HUDEP-2 (cell line): ENCODE results near the gene GALNT18.
A peak's percentile ranks its signal among the peaks of the same experiment; 100 is the strongest.

ENCODE experiments used
- DNase-seq, 76 experiments: peaks; one replicate each; lab custom pipeline; 2025; ENCODE audit not compliant: unreplicated experiment in 76 of 76; lab: John Stamatoyannopoulos, UW

The GALNT18 gene

DNA sequence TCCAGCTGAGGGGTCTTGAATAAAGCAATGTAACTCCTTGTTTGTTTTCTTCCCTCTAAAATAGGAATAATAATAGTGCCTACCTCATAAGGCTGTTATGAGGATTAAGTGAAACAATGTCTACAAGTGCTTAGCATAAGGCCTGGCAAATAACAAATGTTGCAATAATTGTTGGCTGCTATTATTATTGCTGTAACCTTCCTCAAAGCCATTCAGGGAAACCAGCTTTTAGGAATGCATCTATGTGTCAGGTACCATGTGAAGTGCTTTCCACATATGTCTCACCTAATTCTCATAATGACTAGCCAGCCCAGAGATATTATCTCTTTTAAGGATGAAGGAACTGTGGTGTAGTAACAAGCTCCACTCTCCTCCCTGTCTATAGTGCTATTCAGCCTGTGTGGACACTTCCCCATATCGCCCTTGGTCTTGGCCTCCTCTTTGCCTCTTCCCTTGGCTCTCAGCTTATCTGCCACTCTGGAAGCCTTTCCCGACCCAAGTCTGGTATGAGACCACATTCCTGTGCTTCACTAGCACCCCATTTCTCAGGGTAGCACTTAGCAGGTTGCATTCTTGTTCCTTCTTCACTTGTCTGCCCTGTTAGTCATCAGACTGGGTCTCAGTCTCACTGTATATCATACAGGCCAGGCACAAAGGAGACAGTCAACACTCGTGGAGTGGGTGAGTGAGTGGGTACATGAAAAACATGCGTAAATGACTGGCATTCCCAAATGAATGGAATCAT lies 292.6 kb downstream of the GALNT18 start:
- DNase-seq, result no peak

DNA sequence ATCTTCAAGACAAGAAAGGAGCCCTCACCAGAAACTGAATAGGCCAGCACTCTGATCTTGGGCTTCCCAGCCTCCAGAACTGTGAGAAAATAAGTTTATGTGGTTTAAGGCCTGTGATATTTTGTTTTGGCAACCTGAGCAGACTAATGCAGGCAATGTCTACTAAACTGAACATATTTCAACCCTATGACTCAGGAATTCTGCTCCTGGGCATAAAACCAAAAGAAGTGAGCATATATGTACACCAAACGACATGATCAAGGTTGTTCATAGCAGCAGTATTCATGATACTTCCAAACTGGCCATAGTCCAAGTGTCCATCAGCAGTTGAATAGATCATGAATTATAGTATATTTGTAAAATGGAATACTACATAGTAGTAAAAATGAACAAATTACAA lies 297.7 kb downstream of the GALNT18 start:
- no peak for DNase-seq

DNA sequence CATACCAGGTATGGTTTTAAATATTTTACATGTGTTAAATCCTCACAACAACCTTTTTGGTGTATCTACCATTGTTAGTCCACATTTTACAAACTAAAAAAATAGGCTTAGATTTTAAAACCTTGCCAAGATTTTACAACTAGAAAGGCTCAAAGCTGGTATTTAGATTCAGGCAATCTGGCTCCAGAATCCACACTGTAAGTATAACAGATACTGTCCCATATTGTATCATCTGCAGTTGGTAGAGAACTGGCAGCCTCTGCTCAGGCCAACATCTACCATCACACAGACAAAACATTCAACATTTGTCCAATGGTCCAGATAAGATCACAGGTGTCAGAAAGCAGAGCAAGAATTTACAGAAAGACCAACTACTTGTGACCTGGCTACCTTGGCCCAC lies 299.7 kb downstream of the GALNT18 start:
- DNase-seq, result no peak

DNA sequence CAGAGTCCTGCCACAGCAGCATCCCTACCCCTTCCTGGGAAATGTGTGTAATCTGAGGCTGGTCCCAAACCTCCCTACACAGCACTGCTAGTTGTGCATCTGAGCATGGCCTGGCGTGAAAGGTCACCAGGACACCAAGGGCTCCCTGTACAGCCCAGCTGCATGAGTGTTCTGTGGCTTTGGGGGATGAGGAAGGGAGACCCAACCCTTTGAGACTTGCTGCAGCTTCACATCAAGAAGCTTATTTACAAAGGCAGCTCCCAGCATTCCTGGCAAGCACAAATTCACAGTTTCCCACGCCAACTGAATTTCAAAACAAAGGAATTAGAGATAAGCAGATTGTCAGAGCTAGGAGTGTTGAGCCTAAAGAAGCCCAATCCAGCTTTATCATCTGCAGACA lies 301.0 kb downstream of the GALNT18 start:
- no peak for DNase-seq

DNA sequence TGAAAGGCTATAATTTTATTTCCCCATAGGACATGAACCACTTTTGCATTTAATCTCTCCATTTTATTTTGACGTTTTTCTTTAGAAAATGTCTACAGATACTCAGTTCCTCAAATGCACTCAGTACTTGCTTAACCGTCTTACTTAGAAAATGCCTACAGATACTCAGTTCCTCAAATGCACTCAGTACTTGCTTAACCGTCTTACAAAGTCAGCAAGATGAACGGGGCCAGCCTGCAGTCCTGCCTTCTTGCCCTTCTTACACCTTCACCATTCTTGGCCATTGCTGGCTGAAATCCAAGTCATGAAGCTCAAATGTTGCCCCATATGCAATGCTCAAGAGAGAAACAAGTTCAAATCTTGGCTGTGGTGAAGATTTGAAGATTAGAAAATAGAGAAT lies 302.8 kb downstream of the GALNT18 start:
- DNase-seq, result no peak

DNA sequence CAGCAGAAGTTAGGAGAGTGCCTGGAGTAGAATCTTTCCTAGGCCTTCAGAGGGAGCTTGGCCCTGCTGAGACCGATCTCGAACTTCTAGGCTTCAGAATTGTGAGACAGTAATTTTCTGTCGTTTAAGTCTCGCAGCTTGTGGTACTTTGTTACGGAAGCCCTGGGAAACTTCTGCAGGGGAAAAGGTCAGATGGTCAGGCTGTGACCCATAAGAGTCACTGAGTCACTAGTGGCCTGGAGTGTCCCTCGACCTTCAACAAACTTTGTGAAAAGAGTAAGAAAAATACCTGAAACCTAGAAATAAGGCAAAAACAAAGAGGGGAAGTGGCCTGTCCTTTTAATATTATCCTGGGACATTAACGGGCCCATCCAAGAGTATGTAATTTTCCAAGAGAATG lies 303.3 kb downstream of the GALNT18 start:
- no peak for DNase-seq

DNA sequence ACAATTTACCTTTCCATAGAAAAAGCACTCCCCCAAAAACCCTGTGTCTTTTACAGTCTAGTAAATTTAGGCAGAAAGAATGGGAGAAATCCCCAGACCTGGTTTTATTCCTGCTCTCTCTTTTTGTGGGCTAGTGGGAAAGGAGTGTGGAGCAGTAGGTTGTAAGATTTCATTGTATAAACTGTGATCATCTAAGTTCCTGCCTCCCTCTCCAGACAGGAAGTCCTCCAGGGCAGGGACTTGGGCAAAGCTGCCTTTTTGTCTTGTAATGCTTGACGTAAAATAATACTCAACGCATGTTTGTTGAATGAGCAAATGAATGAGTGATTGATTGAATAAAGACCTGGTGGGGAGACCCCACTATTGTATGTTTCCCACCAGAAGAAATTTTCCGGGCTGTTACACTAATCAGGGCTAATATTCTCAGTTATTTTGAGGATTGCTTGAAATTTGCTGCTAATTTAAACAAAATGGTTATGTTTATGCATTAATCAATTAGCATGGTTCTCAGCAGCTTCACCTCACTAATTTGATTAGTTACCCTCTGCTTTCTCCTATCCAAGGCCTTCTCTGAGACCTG lies 305.1 kb downstream of the GALNT18 start:
- no peak for DNase-seq

DNA sequence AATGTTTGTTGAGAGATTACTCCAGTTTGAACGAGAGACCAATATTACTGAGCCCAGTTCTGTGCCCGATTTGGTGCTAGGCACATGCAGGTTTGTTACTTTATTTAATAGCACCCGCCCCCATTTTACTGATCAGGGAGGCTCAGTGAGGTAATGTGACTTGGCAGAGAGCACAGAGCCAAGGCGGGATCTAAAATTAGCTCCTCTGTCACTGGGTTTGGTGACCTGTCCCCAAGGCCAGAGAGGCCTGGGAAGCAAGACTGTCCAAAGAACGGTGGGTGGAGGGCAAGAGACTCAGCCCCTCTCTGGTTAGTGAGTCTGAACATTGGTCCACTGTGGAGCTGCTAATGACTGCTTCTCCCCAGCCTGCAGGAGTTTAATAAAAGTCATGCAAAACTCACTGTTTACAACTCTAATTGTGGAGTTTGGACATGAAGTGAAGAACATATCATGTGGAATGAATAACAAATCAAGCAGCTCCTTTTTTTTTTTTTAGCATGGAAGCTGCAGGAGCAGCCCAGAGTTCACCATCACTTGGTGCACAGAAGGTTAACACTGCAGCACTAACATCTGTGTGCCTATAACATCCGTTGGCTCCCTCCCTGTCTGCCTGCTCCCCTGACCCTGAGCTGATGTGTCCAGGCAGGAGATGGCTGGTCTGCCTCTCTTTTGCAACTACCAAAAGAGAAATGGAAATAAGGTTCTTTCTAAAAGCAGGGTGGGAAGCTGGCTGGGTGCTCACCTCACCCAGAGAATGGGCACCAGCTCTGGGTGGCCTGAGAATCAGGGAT lies 307.7 kb downstream of the GALNT18 start:
- no peak for DNase-seq

DNA sequence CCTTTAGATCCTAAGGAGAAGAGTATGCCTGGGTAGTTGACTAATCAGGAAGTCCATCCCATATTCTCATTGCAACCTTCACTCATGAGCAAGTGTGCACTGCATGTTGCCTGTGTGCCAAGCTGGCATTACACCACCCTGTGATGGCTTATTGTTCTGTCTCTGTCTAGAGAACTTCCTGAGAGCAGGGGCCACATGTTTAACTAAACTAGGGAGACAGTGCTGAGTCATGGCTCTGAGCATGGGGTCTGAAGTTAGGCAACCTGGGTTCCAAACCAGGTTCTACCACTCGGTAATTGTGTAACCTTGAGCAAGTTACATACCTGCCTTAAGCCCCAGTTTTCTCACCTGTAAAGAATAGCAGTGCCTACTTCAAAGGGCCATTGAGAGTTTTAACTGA lies 308.4 kb downstream of the GALNT18 start:
- DNase-seq, result no peak

DNA sequence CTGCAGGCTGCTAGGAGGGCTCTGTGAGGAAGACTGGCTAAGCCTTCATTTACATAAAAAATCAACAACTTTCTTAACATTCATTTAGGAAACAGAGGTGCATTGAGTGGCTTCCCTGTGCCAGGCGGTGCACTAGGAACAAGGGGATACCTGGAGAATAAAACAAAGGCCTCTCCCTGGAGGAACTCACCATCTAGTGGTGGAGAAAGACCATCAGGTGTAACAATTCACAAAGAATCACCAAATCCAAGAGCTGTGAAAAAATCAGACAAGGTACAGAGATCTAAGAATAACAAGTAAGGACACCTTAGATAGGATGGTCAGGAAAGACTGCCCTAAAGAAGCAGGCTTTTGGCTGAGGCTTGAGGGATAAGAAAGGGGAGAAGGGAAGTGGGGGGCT lies 309.1 kb downstream of the GALNT18 start:
- DNase-seq, result no peak

DNA sequence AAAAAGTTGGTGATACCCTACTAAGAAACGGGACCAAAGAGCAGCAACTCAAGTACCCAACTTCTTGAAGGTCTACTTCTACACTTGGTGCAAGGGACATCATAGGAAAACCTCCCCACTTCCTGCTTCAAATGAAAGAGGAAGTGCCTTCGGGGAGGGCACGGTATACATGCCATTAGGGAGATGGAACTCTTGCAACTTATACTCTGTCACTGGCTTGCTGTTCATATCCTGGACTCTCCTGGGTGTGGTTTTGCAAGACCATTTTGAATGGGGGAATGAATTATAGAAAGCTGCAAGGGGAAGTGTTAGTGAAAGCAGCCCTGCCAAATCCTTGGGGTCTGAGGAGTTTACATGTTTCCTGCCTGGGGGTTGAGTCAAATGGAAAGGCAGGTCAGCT lies 310.6 kb downstream of the GALNT18 start:
- DNase-seq, result no peak

DNA sequence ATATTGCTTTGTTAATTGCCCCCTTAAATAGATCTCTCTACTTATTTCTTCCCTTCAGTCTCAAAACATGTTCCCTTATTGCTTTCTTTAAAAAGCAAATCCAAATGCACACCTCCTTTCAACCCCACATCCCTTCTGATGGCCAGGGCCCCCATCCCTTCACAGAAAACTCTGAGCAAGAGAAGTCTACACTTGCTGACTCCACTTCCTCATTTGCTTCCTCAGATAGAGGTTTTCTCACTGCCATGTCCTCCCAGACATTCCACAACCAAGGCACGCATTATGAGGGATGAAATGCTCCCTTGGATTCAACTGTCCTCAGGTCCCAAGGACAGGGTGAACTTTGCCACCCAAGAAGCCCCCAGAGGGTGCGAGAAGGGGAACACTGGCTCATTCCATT lies 311.9 kb downstream of the GALNT18 start:
- DNase-seq, result no peak

DNA sequence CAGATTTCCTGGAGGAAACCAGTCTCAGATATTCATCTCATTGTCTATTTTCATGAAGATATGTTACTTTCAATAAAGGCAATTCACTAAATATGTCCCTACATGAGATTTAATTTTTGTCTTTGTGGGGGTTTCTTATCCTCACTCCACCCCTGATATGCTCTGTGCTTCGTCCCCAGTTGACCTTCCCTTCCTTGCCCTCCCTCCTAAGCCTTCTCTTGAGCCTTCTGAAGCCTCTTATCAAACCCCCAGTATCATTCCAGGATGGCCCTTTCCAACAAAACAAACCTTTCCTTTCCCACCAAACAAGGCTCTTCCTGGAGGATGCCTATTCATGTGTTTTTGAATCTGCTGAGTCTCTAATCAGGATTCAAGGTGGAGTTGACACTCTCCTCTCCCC lies 313.6 kb downstream of the GALNT18 start:
- DNase-seq, result no peak

DNA sequence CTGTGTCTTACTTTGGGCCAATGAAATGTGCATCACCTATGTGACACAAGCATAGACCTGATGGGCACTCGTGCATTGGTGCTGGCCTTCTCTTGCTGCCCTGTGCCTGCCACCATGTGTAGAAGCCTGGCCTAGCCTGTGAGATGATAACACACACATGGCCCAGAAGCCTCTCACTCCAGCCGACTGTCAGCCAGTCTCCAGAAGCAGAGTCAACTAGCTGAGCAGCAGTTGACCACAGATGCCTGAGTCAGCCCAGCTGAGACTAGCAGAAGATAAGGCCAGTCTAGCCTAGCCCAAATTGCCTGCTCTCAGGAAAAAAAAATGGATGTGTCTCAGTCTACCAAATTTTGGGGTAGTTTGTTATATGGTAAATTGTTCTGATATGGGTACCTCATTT lies 314.9 kb downstream of the GALNT18 start:
- DNase-seq, result peak in 26 of 76 experiments; percentile 2 to 49 (median 22)

DNA sequence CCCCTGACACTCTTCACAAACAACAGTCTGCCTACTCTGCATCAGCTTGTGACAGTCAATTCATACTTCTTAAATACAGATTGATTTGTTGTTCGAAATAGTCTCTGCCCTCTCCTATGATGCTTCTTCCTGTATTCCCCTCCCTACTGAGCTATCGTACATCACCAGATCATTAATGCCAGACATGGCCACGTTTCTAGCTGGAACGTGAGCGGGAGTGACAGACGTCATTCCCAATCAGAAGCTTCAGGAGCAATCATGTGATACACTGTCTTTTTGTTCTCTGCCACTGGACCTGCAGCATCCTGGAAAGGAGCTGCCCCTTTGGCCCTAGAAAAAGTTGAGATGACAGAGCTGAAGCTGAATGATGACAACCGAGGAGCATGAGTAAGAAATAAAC lies 317.3 kb downstream of the GALNT18 start:
- no peak for DNase-seq

DNA sequence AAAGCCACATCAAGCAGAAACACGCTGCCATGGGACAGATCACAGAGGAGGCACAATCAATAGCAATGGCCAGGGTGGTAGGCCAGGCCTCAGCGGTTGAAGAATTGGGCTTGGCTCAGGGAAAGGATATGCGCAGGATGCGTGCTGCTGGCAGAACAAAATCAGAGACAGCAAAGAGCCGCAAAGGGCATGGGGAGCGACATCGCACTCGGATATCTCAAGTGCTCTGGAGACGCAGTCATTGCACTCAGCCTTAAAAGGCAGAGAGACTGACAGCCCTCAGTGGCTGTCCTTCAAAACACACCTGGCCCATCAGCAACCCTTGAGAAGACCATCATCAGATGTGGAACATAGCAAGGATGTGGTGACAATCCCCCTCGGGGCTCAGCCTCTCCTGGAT lies 319.2 kb downstream of the GALNT18 start:
- DNase-seq, result no peak

DNA sequence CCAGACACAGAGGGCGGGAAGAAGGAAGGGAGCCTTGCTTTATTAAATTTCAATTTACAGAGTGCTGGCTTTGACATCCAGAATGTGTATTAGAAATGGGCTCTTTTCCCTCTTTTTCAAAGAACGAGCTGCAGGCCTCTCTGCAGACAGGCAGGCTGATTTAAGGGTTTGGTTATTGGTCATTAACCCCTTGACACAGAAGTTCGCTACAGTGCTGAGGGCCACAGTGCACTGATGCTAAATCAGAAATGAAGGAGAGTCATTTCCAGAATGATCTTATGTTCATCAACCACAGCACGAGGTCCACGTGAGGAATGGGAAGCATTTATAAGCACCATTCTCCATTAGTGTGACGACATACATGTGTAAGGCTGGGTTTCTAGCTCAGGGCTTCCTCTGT lies 320.6 kb downstream of the GALNT18 start:
- no peak for DNase-seq

DNA sequence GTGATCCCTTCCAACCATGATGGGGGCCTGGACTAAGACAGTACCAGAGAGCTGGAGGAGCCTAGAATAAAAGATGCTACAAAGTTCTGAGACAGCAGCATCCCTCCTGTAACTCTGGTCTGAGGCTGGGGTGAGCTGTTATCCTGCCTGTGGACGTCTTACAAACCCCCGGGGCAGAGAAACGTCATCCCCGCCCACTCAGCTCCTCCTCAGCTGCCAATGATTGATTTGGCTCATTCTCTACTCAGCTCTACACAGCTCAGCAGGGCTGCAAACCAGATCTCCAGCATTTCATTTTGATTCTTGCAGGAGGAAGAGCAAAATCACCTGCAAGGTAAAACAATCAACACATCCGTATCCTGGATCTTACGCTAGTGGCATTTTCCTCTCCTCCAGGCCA lies 324.2 kb downstream of the GALNT18 start:
- no peak for DNase-seq

DNA sequence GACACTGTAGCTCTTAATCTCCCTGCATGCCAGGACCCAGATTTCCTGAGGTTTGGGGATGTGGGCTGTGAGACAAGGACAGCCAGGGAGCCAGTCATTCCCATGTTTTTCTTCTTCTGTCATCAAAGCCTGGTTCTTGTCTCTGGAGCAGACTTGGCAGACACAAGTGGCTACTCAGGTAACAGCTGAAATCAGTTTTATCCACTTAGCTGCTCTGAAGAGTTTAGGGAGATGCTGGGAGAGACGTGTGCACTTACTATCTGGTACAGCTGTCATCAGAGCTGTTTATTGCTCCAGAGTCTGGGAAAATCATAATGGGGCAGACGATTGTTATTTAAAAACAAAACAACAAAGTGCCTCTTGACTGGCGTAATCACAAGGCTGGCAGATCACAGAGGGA lies 325.4 kb downstream of the GALNT18 start:
- no peak for DNase-seq

DNA sequence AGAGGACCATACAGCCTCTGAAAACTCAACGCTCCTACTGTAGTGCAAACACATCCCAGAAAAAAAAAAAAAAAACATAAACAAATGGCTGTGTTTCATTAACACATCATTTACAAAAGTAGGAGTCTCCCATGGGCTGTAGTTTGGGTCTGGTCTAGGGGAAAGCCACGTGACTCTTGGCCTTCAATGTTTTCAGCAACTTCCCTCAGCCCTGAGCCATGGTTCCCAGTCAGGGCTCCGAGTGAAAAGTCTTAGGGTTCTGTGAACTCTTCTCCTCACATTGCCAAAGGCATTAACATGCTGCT lies 327.3 kb downstream of the GALNT18 start:
- DNase-seq, result no peak

DNA sequence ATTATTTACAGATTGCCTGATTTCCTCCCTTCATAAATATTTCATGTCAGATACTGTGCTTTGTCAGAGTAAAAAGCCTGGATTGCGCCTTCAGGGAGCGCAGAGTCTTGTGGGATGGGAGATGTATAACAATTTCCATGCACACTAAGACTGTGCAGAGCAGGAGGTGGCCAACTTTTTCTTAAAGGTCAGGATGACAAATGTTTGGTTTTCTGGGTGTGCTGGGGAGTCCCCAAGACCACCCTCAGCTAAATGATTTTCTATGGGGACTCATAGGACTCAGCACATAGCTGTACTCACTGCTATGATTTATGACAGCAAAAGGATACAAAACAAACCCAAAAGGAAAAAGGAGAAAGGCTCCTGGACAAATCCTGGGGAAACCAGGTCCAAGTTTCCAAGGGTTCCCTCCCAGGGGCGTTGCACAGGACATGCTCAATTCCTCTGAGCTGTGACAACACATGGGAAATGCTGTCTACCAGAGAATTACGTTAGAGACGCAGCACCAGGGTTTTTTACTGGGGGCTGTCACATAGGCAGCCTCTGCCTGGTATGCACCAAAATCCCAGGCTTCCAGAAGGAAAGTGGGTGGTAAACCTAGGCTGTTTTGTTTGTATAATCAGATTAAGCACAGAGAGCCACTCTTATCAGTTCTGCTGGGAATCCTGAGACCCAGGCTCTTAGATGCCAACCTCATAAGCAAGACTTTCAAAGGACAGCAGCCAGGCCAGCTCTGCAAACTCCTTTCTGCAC lies 327.8 kb downstream of the GALNT18 start:
- no peak for DNase-seq
